Fibroblast of the aortic adventitia (primary cell): ENCODE measurements around the gene MSRB2. TPM values are rescaled to one million over a fixed set of nuclear protein-coding genes. Genes with fewer than 3 reads are reported as not detected.
A peak's percentile ranks its signal among the peaks of the same experiment; 100 is the strongest.

Source experiments
- DNase-seq: peaks from one replicate; pipeline ENCODE4 v3.0.0-alpha.2; 2010; ENCODE audit warnings: low read depth
- H3K4me3 ChIP-seq: 2 replicates; pipeline ENCODE4 v1.5.1; 2011; ENCODE audit warnings: low read depth, mild to moderate bottlenecking, control low read depth, low read length, moderate library complexity
- total RNA-seq: library from RNA; depleted of rRNA; stranded (reverse); fragments of >200 nt; gene quantifications from 2 replicates; pipeline ENCODE4 v1.2.3, GENCODE V29; 2012; ENCODE audit warnings: low replicate concordance
- TF ChIP-seq, protein P1 (sequence below): IDR thresholded peaks from 2 replicates; pipeline ENCODE4 v1.5.1; 2011; ENCODE audit warnings: mild to moderate bottlenecking, low read length, control low read depth, inconsistent platforms; ENCODE audit not compliant: insufficient read depth

Gene MSRB2
- total RNA-seq, result 7.3 and 12.0 TPM in 2 replicates

GRCh38 chr10:23095404-23095965 is at the start of gene MSRB2:
Gene MSRB2 (plus strand): TSS chr10:23095579. CDS start chr10:23095609, 30 bp downstream.
- peak within 1 kb of the TSS; percentile 78 for H3K4me3 ChIP-seq
- DNase-seq, result peak; percentile 93
- TF ChIP-seq, protein P1, sequence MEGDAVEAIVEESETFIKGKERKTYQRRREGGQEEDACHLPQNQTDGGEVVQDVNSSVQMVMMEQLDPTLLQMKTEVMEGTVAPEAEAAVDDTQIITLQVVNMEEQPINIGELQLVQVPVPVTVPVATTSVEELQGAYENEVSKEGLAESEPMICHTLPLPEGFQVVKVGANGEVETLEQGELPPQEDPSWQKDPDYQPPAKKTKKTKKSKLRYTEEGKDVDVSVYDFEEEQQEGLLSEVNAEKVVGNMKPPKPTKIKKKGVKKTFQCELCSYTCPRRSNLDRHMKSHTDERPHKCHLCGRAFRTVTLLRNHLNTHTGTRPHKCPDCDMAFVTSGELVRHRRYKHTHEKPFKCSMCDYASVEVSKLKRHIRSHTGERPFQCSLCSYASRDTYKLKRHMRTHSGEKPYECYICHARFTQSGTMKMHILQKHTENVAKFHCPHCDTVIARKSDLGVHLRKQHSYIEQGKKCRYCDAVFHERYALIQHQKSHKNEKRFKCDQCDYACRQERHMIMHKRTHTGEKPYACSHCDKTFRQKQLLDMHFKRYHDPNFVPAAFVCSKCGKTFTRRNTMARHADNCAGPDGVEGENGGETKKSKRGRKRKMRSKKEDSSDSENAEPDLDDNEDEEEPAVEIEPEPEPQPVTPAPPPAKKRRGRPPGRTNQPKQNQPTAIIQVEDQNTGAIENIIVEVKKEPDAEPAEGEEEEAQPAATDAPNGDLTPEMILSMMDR, result no peak

- no peak overlapping the region for H3K4me3 ChIP-seq
- TF ChIP-seq, protein P1, result no peak
- no peak for DNase-seq
Measured at GRCh38 chr10:23046027-23046426, 49.4 kb upstream of the MSRB2 start.

DNA sequence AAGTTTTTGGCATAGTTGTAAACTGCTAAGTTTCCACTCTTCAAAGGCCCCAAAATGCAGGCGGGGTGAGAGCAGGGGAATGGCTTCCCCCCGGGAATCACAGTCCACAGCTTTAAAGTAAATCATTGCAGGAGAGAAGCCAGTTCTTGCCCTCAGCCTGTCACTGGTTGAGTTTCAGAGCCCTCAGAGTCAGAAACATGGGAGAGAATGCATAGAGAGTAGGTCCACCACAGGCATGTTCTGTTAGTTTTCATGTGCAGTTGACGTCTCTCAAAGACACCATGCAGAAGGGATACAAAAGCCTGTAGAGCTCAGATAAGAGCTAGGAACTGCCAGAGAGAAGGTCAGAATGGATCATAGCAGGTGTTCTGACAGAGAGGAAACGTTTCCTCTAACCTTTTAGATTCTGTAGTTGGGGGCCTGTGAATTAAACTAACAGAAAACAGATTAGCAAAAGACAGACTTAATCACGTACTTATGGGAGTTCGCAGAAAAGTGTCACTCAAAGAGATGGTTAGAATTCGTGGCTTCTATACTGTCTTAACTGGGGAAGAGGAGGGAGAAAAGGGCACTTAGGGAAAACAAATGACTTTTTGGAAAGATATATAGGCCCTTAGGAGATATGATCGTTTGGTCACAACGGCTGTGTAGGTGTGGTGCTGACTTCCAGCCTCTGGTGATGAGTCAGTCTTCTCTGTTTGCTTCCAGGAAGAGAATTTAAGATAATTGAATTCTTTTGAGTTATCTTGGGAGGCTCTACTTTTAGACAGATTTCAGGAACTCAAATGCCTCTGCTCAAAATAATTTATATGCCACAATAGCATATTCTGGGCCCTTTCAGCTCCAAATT is 48.0 kb upstream of the MSRB2 start:
- H3K4me3 ChIP-seq, result no peak overlapping the region
- TF ChIP-seq, protein P1, result no peak
- DNase-seq, result peak; percentile 69

- TF ChIP-seq, protein P1, result no peak
- no peak for DNase-seq
- H3K4me3 ChIP-seq, result no peak overlapping the region
Measured at GRCh38 chr10:23048191-23048590, 47.2 kb upstream of the MSRB2 start.

DNA sequence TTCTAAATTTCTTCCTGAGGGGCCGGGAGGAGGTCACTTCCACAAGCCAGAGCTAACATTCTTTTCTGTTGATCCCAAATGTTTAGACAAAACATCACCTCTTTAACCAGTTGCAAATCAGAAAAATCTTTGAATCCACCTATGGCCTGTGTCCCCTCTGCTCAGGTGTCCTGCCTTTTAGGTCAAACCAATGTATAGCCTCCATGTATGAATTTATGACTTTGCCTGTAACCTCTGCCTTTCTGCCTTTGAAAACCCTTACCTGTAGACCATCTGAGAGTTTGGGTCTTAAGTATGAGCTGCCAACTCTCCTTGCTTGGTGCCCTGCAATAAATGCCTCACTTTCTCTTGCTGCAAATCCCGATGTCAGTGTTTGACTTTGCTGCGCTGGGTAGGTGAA is 44.1 kb upstream of the MSRB2 start:
- TF ChIP-seq, protein P1, result no peak
- H3K4me3 ChIP-seq, result no peak overlapping the region
- no peak for DNase-seq

- H3K4me3 ChIP-seq, result no peak overlapping the region
- DNase-seq, result no peak
- TF ChIP-seq, protein P1, result no peak
Measured at GRCh38 chr10:23051855-23052331, 43.5 kb upstream of the MSRB2 start.
